H9 (cell line): ENCODE data around the gene INSYN1. TPM values are rescaled to one million over a fixed set of nuclear protein-coding genes. Genes with fewer than 3 reads are reported as not detected.

Experiments
- DNase-seq: peaks from one replicate; pipeline ENCODE4 v3.0.0-alpha.2; 2017
- H2AFZ ChIP-seq: one replicate; pipeline ENCODE4 v1.6.1; 2013; ENCODE audit warnings: mild to moderate bottlenecking, low read length, control low read depth, moderate library complexity
- H2AK5ac ChIP-seq: 2 replicates; pipeline ENCODE4 v1.6.1; 2013; ENCODE audit warnings: low read length, control low read depth, mixed read lengths; ENCODE audit not compliant: insufficient read length
- H2BK120ac ChIP-seq: one replicate; pipeline ENCODE4 v1.6.1; 2013; ENCODE audit warnings: low read depth, mild to moderate bottlenecking, low read length, control low read depth, inconsistent platforms; ENCODE audit not compliant: poor library complexity, severe bottlenecking
- H2BK12ac ChIP-seq: 2 replicates; pipeline ENCODE4 v1.6.1; 2013; ENCODE audit warnings: low read length, control low read depth, mixed read lengths, low read depth; ENCODE audit not compliant: insufficient read length
- H2BK15ac ChIP-seq: 2 replicates; pipeline ENCODE4 v1.6.1; 2013; ENCODE audit warnings: low read depth, low read length, control low read depth
- H2BK20ac ChIP-seq: one replicate; pipeline ENCODE4 v1.6.1; 2013; ENCODE audit warnings: low read depth, mild to moderate bottlenecking, low read length, control low read depth, inconsistent platforms; ENCODE audit not compliant: poor library complexity, severe bottlenecking
- H2BK5ac ChIP-seq: 2 replicates; pipeline ENCODE4 v1.6.1; 2013; ENCODE audit warnings: low read length, control low read depth, mixed read lengths; ENCODE audit not compliant: insufficient read length
- H3K14ac ChIP-seq: 2 replicates; pipeline ENCODE4 v1.6.1; 2013; ENCODE audit warnings: low read length, control low read depth; ENCODE audit not compliant: insufficient read depth
- H3K18ac ChIP-seq: 2 replicates; pipeline ENCODE4 v1.6.1; 2013; ENCODE audit warnings: low read depth, mild to moderate bottlenecking, mixed read lengths, low read length, control low read depth; ENCODE audit not compliant: insufficient read length
- H3K23ac ChIP-seq: 2 replicates; pipeline ENCODE4 v1.6.1; 2013; ENCODE audit warnings: low read length, control low read depth, mixed read lengths, low read depth; ENCODE audit not compliant: insufficient read length
- H3K23me2 ChIP-seq: 2 replicates; pipeline ENCODE4 v1.6.1; 2013; ENCODE audit warnings: low read depth, mild to moderate bottlenecking, mixed read lengths, low read length, control low read depth; ENCODE audit not compliant: insufficient read length, poor library complexity, severe bottlenecking
- H3K27ac ChIP-seq: 2 replicates; pipeline ENCODE4 v1.5.1; 2013; ENCODE audit warnings: low read length, control low read depth, mixed read lengths, low read depth; ENCODE audit not compliant: insufficient read length
- H3K27me3 ChIP-seq: 2 replicates; pipeline ENCODE4 v1.6.1; 2013; ENCODE audit warnings: low read length, control low read depth, inconsistent platforms; ENCODE audit not compliant: insufficient read depth
- H3K4ac ChIP-seq: 2 replicates; pipeline ENCODE4 v1.6.1; 2013; ENCODE audit warnings: low read depth, mild to moderate bottlenecking, control low read depth, inconsistent platforms, low read length, moderate library complexity
- H3K4me1 ChIP-seq: 2 replicates; pipeline ENCODE4 v1.6.1; 2013; ENCODE audit warnings: low read length, control low read depth, inconsistent platforms; ENCODE audit not compliant: insufficient read depth
- H3K4me2 ChIP-seq: 2 replicates; pipeline ENCODE4 v1.6.1; 2013; ENCODE audit warnings: low read length, control low read depth, mixed read lengths; ENCODE audit not compliant: insufficient read length, insufficient read depth
- H3K56ac ChIP-seq: 2 replicates; pipeline ENCODE4 v1.6.1; 2013; ENCODE audit warnings: low read depth, mild to moderate bottlenecking, mixed read lengths, low read length, control low read depth; ENCODE audit not compliant: insufficient read length
- H3K79me1 ChIP-seq: 2 replicates; pipeline ENCODE4 v1.6.1; 2013; ENCODE audit warnings: low read depth, mild to moderate bottlenecking, moderate library complexity, low read length, control low read depth, inconsistent platforms; ENCODE audit not compliant: insufficient read depth, poor library complexity, severe bottlenecking
- H3K79me2 ChIP-seq: 2 replicates; pipeline ENCODE4 v1.6.1; 2013; ENCODE audit warnings: low read length, control low read depth, inconsistent platforms; ENCODE audit not compliant: insufficient read depth
- H3K9ac ChIP-seq: 2 replicates; pipeline ENCODE4 v1.6.1; 2013; ENCODE audit warnings: low read length, control low read depth, mixed read lengths; ENCODE audit not compliant: insufficient read length; ENCODE audit errors: extremely low read depth
- H3K9me3 ChIP-seq: one replicate; pipeline ENCODE4 v1.6.1; 2013; ENCODE audit warnings: low read depth, low read length, inconsistent platforms; ENCODE audit not compliant: control insufficient read depth
- H3T11ph ChIP-seq: one replicate; pipeline ENCODE4 v1.6.1; 2013; ENCODE audit warnings: mild to moderate bottlenecking, low read length, control low read depth, inconsistent platforms
- H4K20me1 ChIP-seq: one replicate; pipeline ENCODE4 v1.6.1; 2013; ENCODE audit not compliant: control insufficient read depth, insufficient read length, insufficient read depth
- H4K5ac ChIP-seq: 2 replicates; pipeline ENCODE4 v1.6.1; 2013; ENCODE audit warnings: low read depth, mild to moderate bottlenecking, mixed read lengths, low read length, control low read depth; ENCODE audit not compliant: insufficient read length
- H4K8ac ChIP-seq: replicated peaks from 2 replicates; pipeline ENCODE4 v1.6.1; 2013; ENCODE audit warnings: low read length, control low read depth, mixed read lengths, low read depth; ENCODE audit not compliant: insufficient read length
- H4K91ac ChIP-seq: 2 replicates; pipeline ENCODE4 v1.6.1; 2013; ENCODE audit warnings: low read depth, mild to moderate bottlenecking, moderate library complexity, mixed read lengths, low read length, control low read depth; ENCODE audit not compliant: insufficient read length
- H3K27ac Mint-ChIP-seq, 3 experiments: 2 replicates in 2 of 3; 3 replicates in 1 of 3; pipeline ENCODE4 v1.8.0; 2020 to 2021; ENCODE audit warnings: mixed read lengths in 3 of 3, mild to moderate bottlenecking in 1 of 3, moderate library complexity in 1 of 3
- H3K27me3 Mint-ChIP-seq: 2 replicates; pipeline ENCODE4 v1.8.0; 2021; ENCODE audit warnings: low read depth, mild to moderate bottlenecking, moderate library complexity, mixed read lengths
- H3K36me3 Mint-ChIP-seq, 3 experiments: 2 replicates in 2 of 3; 3 replicates in 1 of 3; pipeline ENCODE4 v1.8.0; 2020 to 2021; ENCODE audit warnings: low read depth in 3 of 3, mixed read lengths in 3 of 3; ENCODE audit not compliant: insufficient read depth in 1 of 3
- H3K4me1 Mint-ChIP-seq, 2 experiments: 2 replicates each; pipeline ENCODE4 v1.8.0; 2020; ENCODE audit warnings: mixed read lengths in 2 of 2
- H3K4me3 Mint-ChIP-seq, 2 experiments: 2 replicates in 1 of 2; 3 replicates in 1 of 2; pipeline ENCODE4 v1.8.0; 2020 to 2021; ENCODE audit warnings: mild to moderate bottlenecking in 2 of 2, mixed read lengths in 2 of 2, moderate library complexity in 1 of 2
- H3K9me3 Mint-ChIP-seq, 2 experiments: 2 replicates in 1 of 2; 3 replicates in 1 of 2; pipeline ENCODE4 v1.8.0; 2020; ENCODE audit warnings: mild to moderate bottlenecking in 2 of 2, mixed read lengths in 2 of 2, moderate library complexity in 1 of 2
- WGBS: extraction: QIAGEN DNeasy Blood & Tissue Kit; methylation state at CpG from one replicate; pipeline ENCODE4 v1.1.7; 2013; ENCODE audit warnings: missing lambda C conversion rate, low lambda C conversion rate, mixed read lengths; ENCODE audit not compliant: insufficient read length; ENCODE audit errors: extremely low coverage; 5-methylcytosine and 5-hydroxymethylcytosine counted together
- total RNA-seq: library from RNA; stranded (reverse); gene quantifications from 2 replicates; pipeline ENCODE4 v1.2.1, GENCODE V29; 2021
- TF ChIP-seq, protein P1 (sequence below): fragments of 200-600 bp; sonication (generic); conservative IDR thresholded peaks from 3 replicates; pipeline ENCODE4 v1.8.0; 2021; ENCODE audit warnings: antibody characterized with exemption, mild to moderate bottlenecking

The INSYN1 gene
- total RNA-seq, 1 experiment from 2014 or later: 1.9 TPM

DNA sequence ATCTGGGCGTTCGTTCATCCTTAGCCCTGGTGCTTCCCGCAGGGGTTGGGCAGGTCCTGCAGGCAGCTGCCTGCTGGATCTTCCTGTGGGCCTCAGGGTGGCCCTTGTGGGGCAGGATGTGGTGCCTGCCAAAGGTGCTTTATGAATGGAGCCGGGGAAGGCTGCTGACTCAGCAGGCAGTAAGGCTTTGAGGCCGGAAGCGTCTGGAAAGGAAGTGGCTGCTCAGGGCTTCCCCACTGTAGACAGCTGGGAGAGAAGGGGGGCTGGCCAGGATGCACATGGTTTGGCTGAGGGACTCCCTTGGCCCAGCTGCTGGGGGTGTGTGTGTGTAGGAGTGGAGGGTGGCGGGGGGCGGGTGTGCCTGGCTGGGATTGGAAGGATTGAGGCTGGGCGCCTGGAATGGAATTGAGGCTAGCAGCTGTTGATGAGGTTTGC lies 56.1 kb downstream of the INSYN1 start:
- H2BK5ac ChIP-seq: no peak overlapping the region
- peak overlapping the region in 1 of 2 experiments; percentile 43; a peak in 2 of 5 replicates for H3K4me3 Mint-ChIP-seq
- peak; percentile 76 for DNase-seq
- no peak overlapping the region for H3K9ac ChIP-seq
- no peaks in the 10 kb centered on the region for H3K27me3 ChIP-seq
- H2BK120ac ChIP-seq: no peak overlapping the region
- peaks cover 42 to 44% of the 10 kb centered on the region in 2 experiments for H3K4me1 Mint-ChIP-seq
- H2BK12ac ChIP-seq: no peak overlapping the region
- H2BK15ac ChIP-seq: no peak overlapping the region
- no peak overlapping the region for H3K18ac ChIP-seq
- no peaks in the 10 kb centered on the region for H3K9me3 Mint-ChIP-seq
- no peak overlapping the region for H2BK20ac ChIP-seq
- H4K20me1 ChIP-seq: no peaks in the 10 kb centered on the region
- H3K4me1 ChIP-seq: peaks cover 3% of the 10 kb centered on the region; the same call in 1 of the 2 replicates
- no peak overlapping the region for H3K4me2 ChIP-seq
- peaks cover 4 to 10% (median 7%) of the 10 kb centered on the region in 3 experiments; a peak in 6 of 7 replicates for H3K36me3 Mint-ChIP-seq
- peak overlapping the region; percentile 26 to 92 (median 61); a peak in 4 of 7 replicates for H3K27ac Mint-ChIP-seq
- H3K4ac ChIP-seq: no peak overlapping the region
- no peak overlapping the region for H2AK5ac ChIP-seq
- no peaks in the 10 kb centered on the region for H3K27me3 Mint-ChIP-seq
- H3T11ph ChIP-seq: no peak overlapping the region
- H4K5ac ChIP-seq: no peak overlapping the region
- H4K91ac ChIP-seq: no peak overlapping the region
- H3K27ac ChIP-seq: no peak overlapping the region
- H3K23me2 ChIP-seq: no peaks in the 10 kb centered on the region
- no CpG with 5 or more reads among the region's 9 CpGs for WGBS
- H3K79me1 ChIP-seq: peaks cover 13% of the 10 kb centered on the region
- no peak overlapping the region for H3K23ac ChIP-seq
- H4K8ac ChIP-seq: no peak overlapping the region
- no peak overlapping the region; the same call in 1 of the 2 replicates for H3K14ac ChIP-seq
- no peak overlapping the region for H2AFZ ChIP-seq
- TF ChIP-seq, protein P1, sequence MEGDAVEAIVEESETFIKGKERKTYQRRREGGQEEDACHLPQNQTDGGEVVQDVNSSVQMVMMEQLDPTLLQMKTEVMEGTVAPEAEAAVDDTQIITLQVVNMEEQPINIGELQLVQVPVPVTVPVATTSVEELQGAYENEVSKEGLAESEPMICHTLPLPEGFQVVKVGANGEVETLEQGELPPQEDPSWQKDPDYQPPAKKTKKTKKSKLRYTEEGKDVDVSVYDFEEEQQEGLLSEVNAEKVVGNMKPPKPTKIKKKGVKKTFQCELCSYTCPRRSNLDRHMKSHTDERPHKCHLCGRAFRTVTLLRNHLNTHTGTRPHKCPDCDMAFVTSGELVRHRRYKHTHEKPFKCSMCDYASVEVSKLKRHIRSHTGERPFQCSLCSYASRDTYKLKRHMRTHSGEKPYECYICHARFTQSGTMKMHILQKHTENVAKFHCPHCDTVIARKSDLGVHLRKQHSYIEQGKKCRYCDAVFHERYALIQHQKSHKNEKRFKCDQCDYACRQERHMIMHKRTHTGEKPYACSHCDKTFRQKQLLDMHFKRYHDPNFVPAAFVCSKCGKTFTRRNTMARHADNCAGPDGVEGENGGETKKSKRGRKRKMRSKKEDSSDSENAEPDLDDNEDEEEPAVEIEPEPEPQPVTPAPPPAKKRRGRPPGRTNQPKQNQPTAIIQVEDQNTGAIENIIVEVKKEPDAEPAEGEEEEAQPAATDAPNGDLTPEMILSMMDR: no peak
- no peak overlapping the region for H3K56ac ChIP-seq
- peaks cover 10% of the 10 kb centered on the region; the same call in 1 of the 2 replicates for H3K79me2 ChIP-seq
- H3K9me3 ChIP-seq: no peaks in the 10 kb centered on the region
